Spleen (tissue), 11 donors: ENCODE results near the gene SPTBN1. TPM values are rescaled to one million over a fixed set of nuclear protein-coding genes. Genes with fewer than 3 reads are reported as not detected.

Source experiments
- DNase-seq: peaks from one replicate; pipeline ENCODE4 v3.0.0-alpha.2; 2020
- H3K27ac ChIP-seq, 8 donors: fragments of 200-600 bp; sonication (generic) in 7 of 8; 1 replicate in 4 of 8; 2 replicates in 4 of 8; pipeline versions ENCODE4 v1.5.0 to v1.8.0; 2016 to 2021; ENCODE audit warnings: inconsistent platforms in 4 of 8, mild to moderate bottlenecking in 4 of 8, moderate library complexity in 1 of 8
- H3K27me3 ChIP-seq, 7 donors: fragments of 200-600 bp; sonication (generic) in 6 of 7; replicated peaks in 1 of 7; 1 replicate in 4 of 7; 2 replicates in 3 of 7; pipeline versions ENCODE4 v1.5.0 to v1.8.0; 2016 to 2021; ENCODE audit warnings: inconsistent platforms in 3 of 7, mild to moderate bottlenecking in 1 of 7
- H3K36me3 ChIP-seq, 6 donors: fragments of 200-600 bp; sonication (generic) in 5 of 6; 1 replicate in 4 of 6; 2 replicates in 2 of 6; pipeline versions ENCODE4 v1.5.0 to v1.8.0; 2016 to 2021; ENCODE audit warnings: inconsistent platforms in 2 of 6
- H3K4me1 ChIP-seq, 6 donors: fragments of 200-600 bp; sonication (generic) in 5 of 6; 1 replicate in 3 of 6; 2 replicates in 3 of 6; pipeline versions ENCODE4 v1.5.0 to v1.8.0; 2016 to 2021; ENCODE audit warnings: inconsistent platforms in 3 of 6
- H3K4me3 ChIP-seq, 8 donors: fragments of 200-600 bp; sonication (generic) in 7 of 8; 1 replicate in 4 of 8; 2 replicates in 4 of 8; pipeline versions ENCODE4 v1.5.0 to v1.8.0; 2016 to 2021; ENCODE audit warnings: inconsistent platforms in 4 of 8, mild to moderate bottlenecking in 4 of 8, moderate library complexity in 2 of 8
- H3K9me3 ChIP-seq, 8 donors: fragments of 200-600 bp; sonication (generic) in 7 of 8; 1 replicate in 4 of 8; 2 replicates in 4 of 8; pipeline versions ENCODE4 v1.5.0 to v1.8.0; 2016 to 2021; ENCODE audit warnings: inconsistent platforms in 4 of 8
- POLR2A ChIP-seq, 3 donors: fragments of 450-650 bp; IDR thresholded peaks; one replicate each; pipeline ENCODE4 v1.5.1; 2017; ENCODE audit warnings: antibody characterized with exemption in 3 of 3, mild to moderate bottlenecking in 1 of 3
- POLR2AphosphoS5 ChIP-seq, 3 donors: sonication (generic); formaldehyde crosslinking; IDR thresholded peaks; one replicate each; pipeline ENCODE4 v1.5.1; 2017; ENCODE audit warnings: antibody characterized with exemption in 3 of 3
- WGBS, 5 donors: extraction: QIAGEN DNeasy Blood & Tissue Kit in 3 of 5; methylation state at CpG; one replicate each; pipeline versions ENCODE4 v1.1.5 to v1.1.7; 2013 to 2018; 5-methylcytosine and 5-hydroxymethylcytosine counted together
- intact Hi-C: fragments of 100-400 bp; cut with DNase I; formaldehyde crosslinking; loops from one replicate; pipeline ENCODE4 v1.15.0; 2023; ENCODE audit warnings: low total_unique reads
- polyA plus RNA-seq, 3 donors: library from polyadenylated mRNA; stranded (reverse); fragments of 200-250 nt; gene quantifications; one replicate each; pipeline ENCODE4 v1.2.1, GENCODE V29; 2013
- total RNA-seq, 7 donors: library from RNA; depleted of rRNA in 3 of 7; stranded (reverse); fragments of >200 nt in 3 of 7; fragmentation: NEBNext Ultra II Directional in 4 of 7; extraction: Animal tissue kit (Norgen Biotek cat#: 25700) in 4 of 7; gene quantifications; one replicate each; pipeline versions ENCODE4 v1.1.0 to v1.2.1, GENCODE V29; 2016 to 2021
- TF ChIP-seq, protein P1 (sequence below), 11 experiments: fragments of 200-600 bp in 7 of 11; fragments of 450-650 bp in 4 of 11; sonication (generic) in 4 of 11; IDR thresholded peaks in 8 of 11; conservative IDR thresholded peaks in 3 of 11; 1 replicate in 7 of 11; 2 replicates in 4 of 11; pipeline versions ENCODE4 v1.4.0 to v1.8.0; 2016 to 2021; ENCODE audit warnings: antibody characterized with exemption in 11 of 11, inconsistent platforms in 4 of 11, mild to moderate bottlenecking in 1 of 11
- donor health status: healthy with polysubstance abuse.
- donor health status: DM: no; HTN: no; CAD: no; lungs with moderate emphysema.
- donor health status: DM: no; HTN: no; CAD: no.
- donor health status: Bipolar disorder and iron deficiency.
- donor health status: healthy.
- donor health status: DM: no; HTN: no; CAD: no.
- donor health status: DM: yes; HTN: yes; CAD: no.

Gene SPTBN1
- total and polyA plus RNA-seq, 10 donors: 32.7 to 352 (median 269) TPM

DNA sequence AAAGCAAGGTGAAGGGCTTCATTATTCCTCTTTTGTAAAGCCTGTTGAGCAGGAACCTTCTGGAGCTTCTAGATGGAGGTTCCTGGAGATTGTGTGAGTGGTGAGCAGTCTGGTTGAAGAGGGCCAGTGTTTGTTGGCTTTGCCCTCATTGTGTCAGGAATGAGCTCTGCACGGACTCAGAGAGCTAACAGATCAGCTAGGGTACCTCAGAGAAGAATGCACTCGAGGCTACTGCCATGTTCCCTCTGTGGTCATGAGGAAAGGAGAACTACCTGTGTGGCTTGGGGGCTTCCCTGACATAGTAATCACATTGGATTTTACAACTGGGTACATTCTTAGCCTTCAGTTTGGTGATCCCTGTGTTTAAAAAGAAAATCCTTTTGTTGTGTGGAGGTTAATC is 46.6 kb downstream of the SPTBN1 start:
- Histone ChIP-seq H3K4me3 (no peak overlapping the region), H3K4me1 (peaks cover 0 to 63% (median 10%) of the 10 kb centered on the region in 6 donors), H3K9me3 (no peaks in the 10 kb centered on the region), H3K27me3 (no peaks in the 10 kb centered on the region), H3K36me3 (no peaks in the 10 kb centered on the region), H3K27ac (no peak overlapping the region)
- WGBS, 5 donors: 34 to 73% (median 64%) methylated on average over 2 of the region's 2 CpGs
- no peak for TF ChIP-seq POLR2A (IDR thresholded peaks at IDR 0.05)
- TF ChIP-seq POLR2AphosphoS5 (IDR thresholded peaks at IDR 0.05): no peak
- TF ChIP-seq, protein P1, sequence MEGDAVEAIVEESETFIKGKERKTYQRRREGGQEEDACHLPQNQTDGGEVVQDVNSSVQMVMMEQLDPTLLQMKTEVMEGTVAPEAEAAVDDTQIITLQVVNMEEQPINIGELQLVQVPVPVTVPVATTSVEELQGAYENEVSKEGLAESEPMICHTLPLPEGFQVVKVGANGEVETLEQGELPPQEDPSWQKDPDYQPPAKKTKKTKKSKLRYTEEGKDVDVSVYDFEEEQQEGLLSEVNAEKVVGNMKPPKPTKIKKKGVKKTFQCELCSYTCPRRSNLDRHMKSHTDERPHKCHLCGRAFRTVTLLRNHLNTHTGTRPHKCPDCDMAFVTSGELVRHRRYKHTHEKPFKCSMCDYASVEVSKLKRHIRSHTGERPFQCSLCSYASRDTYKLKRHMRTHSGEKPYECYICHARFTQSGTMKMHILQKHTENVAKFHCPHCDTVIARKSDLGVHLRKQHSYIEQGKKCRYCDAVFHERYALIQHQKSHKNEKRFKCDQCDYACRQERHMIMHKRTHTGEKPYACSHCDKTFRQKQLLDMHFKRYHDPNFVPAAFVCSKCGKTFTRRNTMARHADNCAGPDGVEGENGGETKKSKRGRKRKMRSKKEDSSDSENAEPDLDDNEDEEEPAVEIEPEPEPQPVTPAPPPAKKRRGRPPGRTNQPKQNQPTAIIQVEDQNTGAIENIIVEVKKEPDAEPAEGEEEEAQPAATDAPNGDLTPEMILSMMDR (IDR thresholded peaks at IDR 0.05 in 8 of 11, conservative IDR thresholded peaks at IDR 0.05 in 3 of 11): no peak
- intact Hi-C loops: no loop called here
- no peak for DNase-seq

DNA sequence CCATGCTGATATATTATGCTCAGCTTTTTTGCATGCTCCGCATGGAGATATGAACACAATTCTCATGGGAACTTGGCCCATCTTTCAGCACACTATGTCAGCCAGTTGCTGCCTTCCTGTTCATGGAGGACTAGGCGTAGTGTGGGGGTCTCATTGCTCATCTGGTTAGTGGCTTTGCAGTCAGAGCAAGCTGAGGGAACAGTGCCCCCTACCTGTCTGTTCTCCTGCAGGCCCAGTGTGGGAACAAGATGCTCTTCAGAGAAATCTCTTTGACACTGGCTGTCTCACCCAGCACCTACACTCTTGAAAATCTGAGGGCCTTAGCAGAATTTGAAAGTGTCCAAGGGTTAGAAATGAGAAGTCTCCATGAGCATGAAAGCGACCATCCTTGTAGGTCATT is 47.1 kb downstream of the SPTBN1 start:
- TF ChIP-seq, protein P1 (IDR thresholded peaks at IDR 0.05 in 8 of 11, conservative IDR thresholded peaks at IDR 0.05 in 3 of 11): peak in 7 of 11 experiments; percentile 25 to 60 (median 43)
- no peak for TF ChIP-seq POLR2A (IDR thresholded peaks at IDR 0.05)
- DNase-seq: no peak
- Histone ChIP-seq H3K4me3 (no peak overlapping the region), H3K9me3 (no peaks in the 10 kb centered on the region), H3K4me1 (peaks cover 0 to 59% (median 10%) of the 10 kb centered on the region in 6 donors), H3K27ac (no peak overlapping the region), H3K36me3 (no peaks in the 10 kb centered on the region), H3K27me3 (no peaks in the 10 kb centered on the region)
- WGBS, 5 donors: 71 to 86% (median 72%) methylated on average over 3 of the region's 3 CpGs
- intact Hi-C loops: no loop called here

GRCh38 chr2:54503828-54504227 is 47.7 kb downstream of the SPTBN1 start:
- no peak overlapping the region for H3K27ac ChIP-seq
- intact Hi-C loops: no loop called here
- no peaks in the 10 kb centered on the region for H3K9me3 ChIP-seq
- H3K27me3 ChIP-seq: no peaks in the 10 kb centered on the region
- TF ChIP-seq, protein P1 (IDR thresholded peaks at IDR 0.05 in 8 of 11, conservative IDR thresholded peaks at IDR 0.05 in 3 of 11): no peak
- TF ChIP-seq POLR2A (IDR thresholded peaks at IDR 0.05) (no peak), POLR2AphosphoS5 (IDR thresholded peaks at IDR 0.05) (no peak)
- H3K4me3 ChIP-seq: no peak overlapping the region
- no peak for DNase-seq
- H3K4me1 ChIP-seq: peaks cover 0 to 52% (median 10%) of the 10 kb centered on the region in 6 donors
- no peaks in the 10 kb centered on the region for H3K36me3 ChIP-seq
- 63 to 83% (median 77%) methylated on average over 1 of the region's 1 CpG for WGBS, 5 donors

- no peak for DNase-seq
- H3K27ac ChIP-seq: no peak overlapping the region
- peaks cover 0 to 47% (median 10%) of the 10 kb centered on the region in 6 donors for H3K4me1 ChIP-seq
- TF ChIP-seq POLR2AphosphoS5 (IDR thresholded peaks at IDR 0.05) (no peak), POLR2A (IDR thresholded peaks at IDR 0.05) (no peak)
- TF ChIP-seq, protein P1 (IDR thresholded peaks at IDR 0.05 in 8 of 11, conservative IDR thresholded peaks at IDR 0.05 in 3 of 11): no peak
- H3K4me3 ChIP-seq: no peak overlapping the region
- H3K36me3 ChIP-seq: no peaks in the 10 kb centered on the region
- intact Hi-C loops: no loop called here
- no peaks in the 10 kb centered on the region for H3K27me3 ChIP-seq
- H3K9me3 ChIP-seq: no peaks in the 10 kb centered on the region
- 63 to 86% (median 66%) methylated on average over 2 of the region's 2 CpGs for WGBS, 5 donors
Measured at GRCh38 chr2:54504866-54505265, 48.7 kb downstream of the SPTBN1 start.
